Thyroid gland (tissue), 4 donors: ENCODE measurements around the gene ESR1. TPM values are rescaled to one million over a fixed set of nuclear protein-coding genes. Genes with fewer than 3 reads are reported as not detected.

Source experiments
- DNase-seq, 2 donors: peaks; one replicate each; pipeline ENCODE4 v3.0.0-alpha.2; 2019
- H3K27ac ChIP-seq, 3 donors: fragments of 200-600 bp; sonication (generic); 1 replicate in 2 of 3; 2 replicates in 1 of 3; pipeline ENCODE4 v1.5.1; 2016 to 2019; ENCODE audit warnings: mild to moderate bottlenecking in 1 of 3, moderate library complexity in 1 of 3
- H3K27me3 ChIP-seq: fragments of 200-600 bp; sonication (generic); one replicate; pipeline ENCODE4 v1.5.1; 2019
- H3K36me3 ChIP-seq, 2 donors: fragments of 200-600 bp; sonication (generic); one replicate each; pipeline ENCODE4 v1.5.1; 2016 to 2019
- H3K4me1 ChIP-seq, 2 donors: fragments of 200-600 bp; sonication (generic); one replicate each; pipeline ENCODE4 v1.5.1; 2017 to 2019
- H3K4me3 ChIP-seq, 3 donors: fragments of 200-600 bp; sonication (generic); replicated peaks in 1 of 3; 1 replicate in 2 of 3; 2 replicates in 1 of 3; pipeline ENCODE4 v1.5.1; 2016; ENCODE audit warnings: mild to moderate bottlenecking in 1 of 3
- H3K9me3 ChIP-seq: fragments of 200-600 bp; sonication (generic); one replicate; pipeline ENCODE4 v1.5.1; 2017
- POLR2A ChIP-seq, 2 donors: fragments of 450-650 bp; IDR thresholded peaks; one replicate each; pipeline ENCODE4 v1.6.1; 2017; ENCODE audit warnings: antibody characterized with exemption in 2 of 2, mild to moderate bottlenecking in 2 of 2, moderate library complexity in 1 of 2
- WGBS, 2 donors: methylation state at CpG; one replicate each; pipeline ENCODE4 v1.1.5; 2017; 5-methylcytosine and 5-hydroxymethylcytosine counted together
- intact Hi-C: fragments of 100-400 bp; cut with DNase I; formaldehyde crosslinking; loops from one replicate; pipeline ENCODE4 v1.15.1; 2023
- total RNA-seq, 4 donors: library from RNA; depleted of rRNA; stranded (reverse); fragments of >200 nt; gene quantifications; one replicate each; pipeline ENCODE4 v1.2.3, GENCODE V29; 2016
- TF ChIP-seq, protein P1 (sequence below), 6 experiments: fragments of 200-600 bp in 3 of 6; fragments of 450-650 bp in 3 of 6; sonication (generic) in 3 of 6; IDR thresholded peaks; one replicate each; pipeline ENCODE4 v1.5.1; 2016 to 2019; ENCODE audit warnings: antibody characterized with exemption in 6 of 6, mild to moderate bottlenecking in 2 of 6, inconsistent platforms in 1 of 6, moderate library complexity in 1 of 6

The ESR1 gene
- total RNA-seq, 4 donors from 2014 or later, result 3.2 to 4.7 (median 3.6) TPM

DNA sequence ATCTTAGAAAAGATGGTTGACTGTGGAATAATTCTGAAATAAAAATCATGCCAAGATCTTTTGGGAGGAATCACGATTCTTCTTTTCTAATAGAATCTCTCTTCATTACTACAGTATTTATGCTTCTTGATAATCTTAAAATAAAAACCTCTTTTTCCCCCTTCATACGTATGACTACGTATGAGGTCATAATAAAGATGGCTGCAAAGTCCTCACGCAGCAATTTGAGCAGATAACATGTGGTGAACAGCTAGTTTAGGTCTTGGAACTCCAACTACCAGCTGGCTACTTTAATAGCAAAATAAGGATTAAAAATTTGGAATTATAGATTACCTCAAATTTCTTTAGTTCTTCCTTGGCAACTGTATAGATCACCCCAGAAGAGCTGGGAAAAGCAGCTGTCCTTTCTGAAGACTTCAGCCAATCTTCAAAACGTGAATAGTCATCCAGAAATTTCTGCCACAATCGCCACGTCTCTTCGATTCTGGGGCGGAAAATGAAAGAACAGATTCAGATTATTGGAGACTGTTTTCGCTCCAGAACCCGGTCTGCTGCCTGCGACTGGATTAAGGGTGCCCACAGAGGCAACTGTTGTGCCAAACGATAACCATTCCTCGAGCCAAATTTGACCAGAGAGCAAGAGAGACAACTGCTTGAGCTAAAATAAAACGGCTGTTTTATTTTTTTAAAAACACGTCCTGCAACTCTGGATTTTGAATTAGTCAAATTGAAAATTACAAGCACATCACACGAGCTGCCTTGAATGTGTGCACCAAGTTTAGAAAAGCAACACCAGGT is 347.3 kb downstream of the ESR1 start:
- Histone ChIP-seq H3K9me3 (no peaks in the 10 kb centered on the region), H3K27me3 (no peaks in the 10 kb centered on the region), H3K4me1 (no peaks in the 10 kb centered on the region), H3K4me3 (no peak overlapping the region), H3K36me3 (peaks cover 53 to 57% of the 10 kb centered on the region in 2 donors), H3K27ac (no peak overlapping the region)
- DNase-seq, result no peak
- intact Hi-C loops, result no loop called here
- 92 to 95% methylated on average over 17 of the region's 17 CpGs for WGBS, 2 donors
- no peak for TF ChIP-seq POLR2A (IDR thresholded peaks at IDR 0.05)
- TF ChIP-seq, protein P1, sequence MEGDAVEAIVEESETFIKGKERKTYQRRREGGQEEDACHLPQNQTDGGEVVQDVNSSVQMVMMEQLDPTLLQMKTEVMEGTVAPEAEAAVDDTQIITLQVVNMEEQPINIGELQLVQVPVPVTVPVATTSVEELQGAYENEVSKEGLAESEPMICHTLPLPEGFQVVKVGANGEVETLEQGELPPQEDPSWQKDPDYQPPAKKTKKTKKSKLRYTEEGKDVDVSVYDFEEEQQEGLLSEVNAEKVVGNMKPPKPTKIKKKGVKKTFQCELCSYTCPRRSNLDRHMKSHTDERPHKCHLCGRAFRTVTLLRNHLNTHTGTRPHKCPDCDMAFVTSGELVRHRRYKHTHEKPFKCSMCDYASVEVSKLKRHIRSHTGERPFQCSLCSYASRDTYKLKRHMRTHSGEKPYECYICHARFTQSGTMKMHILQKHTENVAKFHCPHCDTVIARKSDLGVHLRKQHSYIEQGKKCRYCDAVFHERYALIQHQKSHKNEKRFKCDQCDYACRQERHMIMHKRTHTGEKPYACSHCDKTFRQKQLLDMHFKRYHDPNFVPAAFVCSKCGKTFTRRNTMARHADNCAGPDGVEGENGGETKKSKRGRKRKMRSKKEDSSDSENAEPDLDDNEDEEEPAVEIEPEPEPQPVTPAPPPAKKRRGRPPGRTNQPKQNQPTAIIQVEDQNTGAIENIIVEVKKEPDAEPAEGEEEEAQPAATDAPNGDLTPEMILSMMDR (IDR thresholded peaks at IDR 0.05), result no peak

DNA sequence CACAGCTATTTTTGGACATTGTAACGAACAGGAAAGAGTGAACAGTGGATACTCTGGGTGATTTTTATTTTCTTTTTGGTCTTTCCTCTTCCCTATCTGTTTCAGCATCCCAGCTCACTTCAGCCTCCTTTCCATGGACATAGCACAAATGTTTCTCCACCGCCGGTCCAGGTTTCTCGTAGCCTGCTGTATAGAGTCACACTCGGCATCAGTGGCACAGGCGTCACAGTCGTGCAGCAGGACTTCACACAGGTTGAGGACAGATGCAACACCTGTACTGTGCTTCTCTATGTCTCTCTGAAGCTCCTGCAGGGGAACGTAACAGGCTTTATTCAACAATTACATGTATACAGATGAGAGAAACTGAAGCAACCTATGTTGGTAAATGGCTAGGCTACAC is 348.3 kb downstream of the ESR1 start:
- DNase-seq, result no peak
- intact Hi-C loops, result no loop called here
- Histone ChIP-seq H3K27ac (no peak overlapping the region), H3K9me3 (no peaks in the 10 kb centered on the region), H3K4me3 (no peak overlapping the region), H3K4me1 (no peaks in the 10 kb centered on the region), H3K36me3 (peaks cover 44 to 53% of the 10 kb centered on the region in 2 donors), H3K27me3 (no peaks in the 10 kb centered on the region)
- 94% methylated on average over 8 of the region's 8 CpGs for WGBS, 2 donors
- TF ChIP-seq POLR2A (IDR thresholded peaks at IDR 0.05), result no peak
- TF ChIP-seq, protein P1 (IDR thresholded peaks at IDR 0.05), result no peak

DNA sequence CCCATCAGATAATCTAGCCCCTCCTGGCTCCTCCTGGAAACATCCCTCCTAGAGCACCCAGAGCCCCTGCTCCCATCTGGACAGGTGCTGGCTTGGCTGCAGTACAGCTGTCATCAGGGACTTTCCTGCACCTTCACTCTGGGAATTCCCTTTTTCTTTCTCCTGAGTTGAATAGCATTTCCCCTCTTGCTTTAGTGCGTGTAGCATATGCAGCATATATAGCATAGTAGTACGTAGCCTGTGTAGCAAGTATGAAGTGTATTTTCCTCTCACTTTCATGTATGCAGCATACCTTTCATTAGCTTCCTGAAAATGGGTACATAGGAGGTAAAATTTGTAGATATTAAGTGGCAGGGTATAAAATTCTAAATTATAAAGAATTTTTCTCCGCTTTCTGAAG is 352.9 kb downstream of the ESR1 start:
- Histone ChIP-seq H3K4me3 (no peak overlapping the region), H3K27me3 (no peaks in the 10 kb centered on the region), H3K4me1 (no peaks in the 10 kb centered on the region), H3K36me3 (peaks cover 16 to 19% of the 10 kb centered on the region in 2 donors), H3K9me3 (no peaks in the 10 kb centered on the region), H3K27ac (no peak overlapping the region)
- 94 to 97% methylated on average over 3 of the region's 3 CpGs for WGBS, 2 donors
- DNase-seq, result no peak
- TF ChIP-seq, protein P1 (IDR thresholded peaks at IDR 0.05), result no peak
- no peak for TF ChIP-seq POLR2A (IDR thresholded peaks at IDR 0.05)
- intact Hi-C loops, result no loop called here

DNA sequence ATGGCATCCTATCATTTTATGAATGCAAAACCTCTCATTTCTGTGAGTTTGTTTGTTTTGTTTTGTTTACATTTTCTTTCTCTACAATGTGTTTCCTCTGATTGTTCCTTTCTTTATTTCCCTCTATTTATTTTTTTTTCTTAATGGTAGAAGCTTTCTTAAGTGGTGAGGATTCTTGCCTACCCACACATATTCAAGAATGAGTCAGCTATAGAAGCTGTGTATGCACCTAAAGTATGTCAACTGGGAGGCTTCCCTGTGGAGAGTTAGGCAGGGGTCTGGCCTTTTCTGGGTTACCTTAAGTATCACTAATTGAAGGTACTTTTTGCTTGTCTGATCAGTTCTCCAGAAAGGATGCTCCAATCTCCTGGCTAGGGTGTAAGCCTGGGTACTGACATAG is 354.0 kb downstream of the ESR1 start:
- intact Hi-C loops, result no loop called here
- Histone ChIP-seq H3K9me3 (no peaks in the 10 kb centered on the region), H3K36me3 (peaks cover 11 to 16% of the 10 kb centered on the region in 2 donors), H3K27me3 (no peaks in the 10 kb centered on the region), H3K27ac (no peak overlapping the region), H3K4me3 (no peak overlapping the region), H3K4me1 (no peaks in the 10 kb centered on the region)
- no peak for DNase-seq
- TF ChIP-seq, protein P1 (IDR thresholded peaks at IDR 0.05), result no peak
- no peak for TF ChIP-seq POLR2A (IDR thresholded peaks at IDR 0.05)

DNA sequence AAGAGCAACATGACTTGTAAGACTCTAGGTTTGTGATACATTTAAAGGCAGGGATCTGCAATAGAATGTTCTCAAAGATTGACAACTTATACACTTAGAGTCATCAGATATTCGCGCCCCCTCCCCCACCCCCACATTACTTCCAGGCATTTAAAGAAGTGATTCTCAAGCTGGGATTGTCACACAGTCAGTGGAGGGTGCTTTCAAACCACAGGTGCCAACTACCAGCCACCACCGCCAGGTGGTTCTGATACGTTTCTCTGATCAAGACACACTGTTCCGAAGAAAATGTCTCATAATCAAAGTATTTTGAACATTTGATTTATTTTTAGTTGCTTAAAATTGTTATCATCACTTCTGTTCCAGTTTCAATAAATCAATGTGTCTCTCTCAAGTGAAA is 357.5 kb downstream of the ESR1 start:
- Histone ChIP-seq H3K9me3 (no peaks in the 10 kb centered on the region), H3K36me3 (peaks cover 6 to 18% of the 10 kb centered on the region in 2 donors), H3K27ac (no peak overlapping the region), H3K4me1 (no peaks in the 10 kb centered on the region), H3K27me3 (no peaks in the 10 kb centered on the region), H3K4me3 (no peak overlapping the region)
- intact Hi-C loops, result no loop called here
- 96 to 97% methylated on average over 5 of the region's 5 CpGs for WGBS, 2 donors
- no peak for DNase-seq
- TF ChIP-seq, protein P1 (IDR thresholded peaks at IDR 0.05), result no peak
- no peak for TF ChIP-seq POLR2A (IDR thresholded peaks at IDR 0.05)
